K562 (cell line): ENCODE results near the gene MAB21L4. TPM values are rescaled to one million over a fixed set of nuclear protein-coding genes. Genes with fewer than 3 reads are reported as not detected.

Source experiments
- ATAC-seq: fragments of 200-7000 bp; cut with Tn5 transposase; 3 replicates; pipeline ENCODE4 v1.9.1; 2020; ENCODE audit warnings: moderate library complexity
- BruUV-seq: library from RNA; stranded (reverse); fragments of 400-500 nt; replicated peaks from 2 replicates; lab custom pipeline; 2021; lab: Mats Ljungman, UMichigan
- CTCF ChIA-PET: fragments of 300-600 bp; formaldehyde crosslinking; extraction: SDS; loops from one replicate; lab custom pipeline; 2021; ENCODE audit warnings: low intra/inter-chr PET ratio; lab: Yijun Ruan, JAX
- POLR2A ChIA-PET: fragments of 300-600, 350-650 bp; sonication (Branson Sonifier 250); formaldehyde crosslinking; extraction: SDS; loops from one replicate; lab custom pipeline; 2021; ENCODE audit warnings: antibody characterized with exemption, inconsistent platforms; lab: Yijun Ruan, JAX
- DNase-seq, 4 experiments: peaks; one replicate each; pipeline versions ENCODE4 v3.0.0 to v3.0.0-alpha.2; 2011 to 2018; ENCODE audit warnings: low spot score in 3 of 4, mixed read lengths in 3 of 4; ENCODE audit errors: extremely low read depth in 1 of 4
- FAIRE-seq: peaks from 2 replicates; lab custom pipeline; 2011; peaks lifted over from hg19 to GRCh38; lab: Jason Lieb, UNC
- H2AFZ ChIP-seq: 2 replicates; pipeline ENCODE4 v1.6.0; 2011; ENCODE audit warnings: low read depth, low read length, control low read depth, inconsistent platforms
- H3K27ac ChIP-seq: fragments of 200-600 bp; 3 replicates; pipeline ENCODE4 v1.8.0; 2011; ENCODE audit warnings: low read depth, mild to moderate bottlenecking, control low read depth, inconsistent platforms, low read length, moderate library complexity, mixed read lengths; ENCODE audit errors: extremely low read depth
- H3K27me3 ChIP-seq, 2 experiments: fragments of 300-600 bp in 1 of 2; 2 replicates in 1 of 2; 3 replicates in 1 of 2; pipeline versions ENCODE4 v1.6.0 to v1.8.0; 2011; ENCODE audit warnings: inconsistent platforms in 2 of 2, low read length in 2 of 2, mild to moderate bottlenecking in 1 of 2, mixed read lengths in 1 of 2, moderate library complexity in 1 of 2; ENCODE audit not compliant: control insufficient read depth in 2 of 2, insufficient read depth in 2 of 2
- H3K36me3 ChIP-seq: fragments of 300-600 bp; 3 replicates; pipeline ENCODE4 v1.8.0; 2011; ENCODE audit warnings: mild to moderate bottlenecking, low read length, inconsistent platforms; ENCODE audit not compliant: control insufficient read depth, insufficient read depth
- H3K4me1 ChIP-seq, 2 experiments: fragments of 200-600 bp in 1 of 2; replicated peaks in 1 of 2; 2 replicates in 1 of 2; 3 replicates in 1 of 2; pipeline versions ENCODE4 v1.5.1 to v1.8.0; 2011; ENCODE audit warnings: inconsistent platforms in 2 of 2, low read length in 2 of 2, mild to moderate bottlenecking in 1 of 2, mixed read lengths in 1 of 2, moderate library complexity in 1 of 2; ENCODE audit not compliant: control insufficient read depth in 2 of 2, insufficient read depth in 2 of 2
- H3K4me2 ChIP-seq: 2 replicates; pipeline ENCODE4 v1.6.1; 2011; ENCODE audit warnings: low read length, control low read depth, inconsistent platforms, mixed read lengths; ENCODE audit not compliant: insufficient read depth
- H3K4me3 ChIP-seq: fragments of 200-600 bp; sonication (generic), shearing (Covaris generic); 2 replicates; pipeline ENCODE4 v1.5.1; 2016; ENCODE audit warnings: control low read depth, inconsistent platforms
- H3K79me2 ChIP-seq: fragments of 200-600 bp; 3 replicates; pipeline ENCODE4 v1.8.0; 2011; ENCODE audit warnings: low read length, inconsistent platforms; ENCODE audit not compliant: control insufficient read depth, insufficient read depth
- H3K9ac ChIP-seq, 2 experiments: 2 replicates each; pipeline versions ENCODE4 v1.6.0 to v1.6.1; 2011; ENCODE audit warnings: low read depth in 2 of 2, low read length in 2 of 2, control low read depth in 1 of 2, inconsistent platforms in 1 of 2, mild to moderate bottlenecking in 1 of 2, mixed read lengths in 1 of 2; ENCODE audit not compliant: insufficient read depth in 1 of 2
- H3K9me1 ChIP-seq: one replicate; pipeline ENCODE4 v1.6.0; 2011; ENCODE audit warnings: inconsistent platforms, mild to moderate bottlenecking, low read length, moderate library complexity; ENCODE audit not compliant: control insufficient read depth, insufficient read depth
- H3K9me3 ChIP-seq: replicated peaks from 2 replicates; pipeline ENCODE4 v1.5.1; 2011; ENCODE audit warnings: low read depth, low read length, inconsistent platforms; ENCODE audit not compliant: control insufficient read depth, insufficient read depth
- H4K20me1 ChIP-seq: replicated peaks from 2 replicates; pipeline ENCODE4 v1.6.1; 2011; ENCODE audit warnings: low read length, inconsistent platforms, mixed read lengths; ENCODE audit not compliant: control insufficient read depth, insufficient read depth
- BDP1 ChIP-seq: IDR thresholded peaks from 3 replicates; pipeline ENCODE4 v1.6.1; 2011; ENCODE audit not compliant: insufficient read length, insufficient read depth
- BRD9 ChIP-seq: fragments of 450-650 bp; IDR thresholded peaks from 2 replicates; pipeline ENCODE4 v1.6.1; 2018; ENCODE audit warnings: low read depth; ENCODE audit not compliant: partially characterized antibody
- FOXM1 ChIP-seq, 2 experiments: fragments of 450-650 bp in 1 of 2; sonication (generic) in 1 of 2; formaldehyde crosslinking in 1 of 2; IDR thresholded peaks; 2 replicates each; pipeline versions ENCODE4 v1.6.1 to v1.9.0; 2017 to 2022; ENCODE audit warnings: low read depth in 2 of 2, mild to moderate bottlenecking in 2 of 2, missing genetic modification reagents in 1 of 2, moderate library complexity in 1 of 2
- GABPB2 ChIP-seq: fragments of 250-450 bp; sonication (Bioruptor Pico); conservative IDR thresholded peaks from 2 replicates; pipeline ENCODE4 v1.5.1; 2021; ENCODE audit warnings: mild to moderate bottlenecking
- GATAD2A ChIP-seq: fragments of 450-650 bp; IDR thresholded peaks from 2 replicates; pipeline ENCODE4 v1.6.1; 2017
- MCM7 ChIP-seq, 2 experiments: fragments of 450-650 bp; IDR thresholded peaks; 2 replicates each; pipeline ENCODE4 v1.6.1; 2016 to 2018
- RBM15 ChIP-seq: fragments of 200-400 bp; formaldehyde crosslinking; IDR thresholded peaks from 2 replicates; pipeline ENCODE4 v1.6.1; 2018; ENCODE audit warnings: mild to moderate bottlenecking, low read length, moderate library complexity; ENCODE audit not compliant: insufficient read depth
- RUNX1 ChIP-seq: sonication (generic); IDR thresholded peaks from 2 replicates; pipeline ENCODE4 v1.6.1; 2016; ENCODE audit warnings: antibody characterized with exemption, low read depth
- ZNF175 ChIP-seq: fragments of 200-800 bp; sonication (Bioruptor generic); IDR thresholded peaks from 2 replicates; pipeline ENCODE4 v1.6.1; 2016; ENCODE audit warnings: low read depth, mild to moderate bottlenecking, missing genetic modification characterization, missing compliant biosample characterization
- ZNF316 ChIP-seq: fragments of 450-650 bp; IDR thresholded peaks from 2 replicates; pipeline ENCODE4 v1.6.1; 2016
- ZNF717 ChIP-seq: fragments of 250-450 bp; sonication (Bioruptor Pico); IDR thresholded peaks from 2 replicates; pipeline ENCODE4 v1.5.0; 2021
- WGBS: fragments of 100-300 bp; shearing (Covaris generic); methylation state at CpG from one replicate; pipeline ENCODE4 v1.1.6; 2016; ENCODE audit warnings: low coverage, mixed read lengths; ENCODE audit not compliant: insufficient coverage; ENCODE audit errors: missing lambda C conversion rate; 5-methylcytosine and 5-hydroxymethylcytosine counted together
- in situ Hi-C: fragments of 300-500 bp; cut with MboI; formaldehyde crosslinking; loops from 4 replicates; pipeline ENCODE4 v1.15.0; 2018; ENCODE audit warnings: inconsistent platforms, mixed read lengths
- intact Hi-C: fragments of 100-400 bp; cut with micrococcal nuclease; formaldehyde crosslinking; loops from 2 replicates; pipeline ENCODE4 v1.14.2; 2022
- polyA plus RNA-seq, 8 experiments: library from polyadenylated mRNA; depleted of rRNA in 4 of 8; stranded (reverse) in 5 of 8; unstranded in 3 of 8; fragments of >200 nt; fragmentation: Nextera tagmentation in 2 of 8; fragmentation: Illumina TruSeq in 1 of 8; extraction: Ambion mirVana in 2 of 8; extraction: Trizol in 1 of 8; gene quantifications; 2 replicates each; pipeline versions ENCODE4 v1.2.1 to v1.2.3, GENCODE V29; 2011 to 2014; ENCODE audit warnings: inconsistent platforms in 1 of 8, missing spikeins in 1 of 8
- total RNA-seq, 7 experiments: library from RNA; depleted of rRNA in 6 of 7; stranded (reverse); fragments of >200 nt in 6 of 7; fragmentation: Illumina TruSeq in 2 of 7; extraction: Trizol in 2 of 7; gene quantifications; 2 replicates each; pipeline versions ENCODE4 v1.2.1 to v1.2.3, GENCODE V29; 2011 to 2021; ENCODE audit warnings: low replicate concordance in 1 of 7
- TF ChIP-seq, protein P1 (sequence below): conservative IDR thresholded peaks from 2 replicates; pipeline ENCODE4 v1.6.1; 2011; ENCODE audit warnings: low read depth, mild to moderate bottlenecking, low read length; ENCODE audit not compliant: control insufficient read depth
- TF ChIP-seq, protein P2 (sequence below): fragments of 250-450 bp; sonication (Bioruptor Pico); IDR thresholded peaks from 2 replicates; pipeline ENCODE4 v1.4.0; 2020
- TF ChIP-seq, protein P3 (sequence below): fragments of 250-450 bp; sonication (Bioruptor Pico); IDR thresholded peaks from 2 replicates; pipeline ENCODE4 v1.4.0; 2020

The MAB21L4 gene
- total and polyA plus RNA-seq, 9 of the 15 experiments (the other 6 are each of a cell fraction or from before 2014, with no cell fraction given), result 0.03 TPM; not detected in 8

DNA sequence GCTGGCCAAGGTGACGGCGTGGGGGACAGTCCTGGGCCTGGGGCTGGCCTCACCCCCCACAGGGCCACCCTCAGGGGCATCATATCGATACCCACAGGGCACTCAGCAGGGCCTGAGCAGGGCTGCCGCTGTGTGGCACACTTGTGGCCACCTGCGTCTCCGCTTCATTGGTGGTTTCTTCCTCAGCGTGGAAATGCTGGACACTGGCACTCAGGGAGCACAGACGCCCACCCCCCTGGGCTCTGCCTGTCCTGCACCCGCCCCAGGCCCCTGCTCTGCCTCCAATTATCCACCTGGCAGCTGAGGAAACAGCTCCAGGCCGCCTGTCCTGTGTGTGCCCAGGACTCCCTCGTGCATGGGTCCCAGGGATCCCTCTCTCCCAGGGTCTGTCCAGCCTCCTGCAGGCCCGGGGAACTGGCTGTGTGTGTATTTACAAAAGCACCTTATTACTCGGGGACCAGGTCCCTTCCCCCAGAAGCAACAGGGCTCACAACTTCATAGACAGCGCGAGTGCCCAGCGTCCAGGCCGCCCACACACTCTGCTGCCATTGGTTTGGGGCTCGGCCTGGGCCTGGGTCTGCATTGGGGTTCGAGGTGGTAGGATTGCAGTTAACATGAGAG, 23.3 kb upstream of the MAB21L4 start:
- Histone ChIP-seq H2AFZ (no peak overlapping the region), H3K36me3 (no peaks in the 10 kb centered on the region), H3K27me3 (peaks cover 0 to 19% of the 10 kb centered on the region in 2 experiments; a peak in 2 of 5 replicates), H3K9me3 (no peaks in the 10 kb centered on the region), H3K79me2 (no peaks in the 10 kb centered on the region), H3K9me1 (no peaks in the 10 kb centered on the region), H3K27ac (no peak overlapping the region), H3K4me3 (no peak overlapping the region), H3K4me2 (no peak overlapping the region), H4K20me1 (peaks cover 6% of the 10 kb centered on the region), H3K4me1 (peaks cover 0 to 24% of the 10 kb centered on the region in 2 experiments; a peak in 2 of 5 replicates), H3K9ac (no peak overlapping the region)
- intact Hi-C loops (loop anchor here (10.0 kb wide), 1 partner anchor 156 kb away; no protein-coding TSS in a partner anchor), in situ Hi-C loops (no loop called here)
- DNase-seq (no peak), ATAC-seq (no peak), FAIRE-seq (no peak)
- under 1% methylated on average over 17 of the region's 19 CpGs for WGBS
- ChIA-PET CTCF (no interaction called here), POLR2A (no interaction called here)
- no TSS peak for BruUV-seq
- TF ChIP-seq, protein P1, sequence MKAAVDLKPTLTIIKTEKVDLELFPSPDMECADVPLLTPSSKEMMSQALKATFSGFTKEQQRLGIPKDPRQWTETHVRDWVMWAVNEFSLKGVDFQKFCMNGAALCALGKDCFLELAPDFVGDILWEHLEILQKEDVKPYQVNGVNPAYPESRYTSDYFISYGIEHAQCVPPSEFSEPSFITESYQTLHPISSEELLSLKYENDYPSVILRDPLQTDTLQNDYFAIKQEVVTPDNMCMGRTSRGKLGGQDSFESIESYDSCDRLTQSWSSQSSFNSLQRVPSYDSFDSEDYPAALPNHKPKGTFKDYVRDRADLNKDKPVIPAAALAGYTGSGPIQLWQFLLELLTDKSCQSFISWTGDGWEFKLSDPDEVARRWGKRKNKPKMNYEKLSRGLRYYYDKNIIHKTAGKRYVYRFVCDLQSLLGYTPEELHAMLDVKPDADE, result no peak
- TF ChIP-seq ZNF316, result no peak
- no peak for TF ChIP-seq MCM7 (IDR thresholded peaks at IDR 0.05)
- no peak for TF ChIP-seq GATAD2A
- TF ChIP-seq BDP1, result no peak
- TF ChIP-seq, protein P2, sequence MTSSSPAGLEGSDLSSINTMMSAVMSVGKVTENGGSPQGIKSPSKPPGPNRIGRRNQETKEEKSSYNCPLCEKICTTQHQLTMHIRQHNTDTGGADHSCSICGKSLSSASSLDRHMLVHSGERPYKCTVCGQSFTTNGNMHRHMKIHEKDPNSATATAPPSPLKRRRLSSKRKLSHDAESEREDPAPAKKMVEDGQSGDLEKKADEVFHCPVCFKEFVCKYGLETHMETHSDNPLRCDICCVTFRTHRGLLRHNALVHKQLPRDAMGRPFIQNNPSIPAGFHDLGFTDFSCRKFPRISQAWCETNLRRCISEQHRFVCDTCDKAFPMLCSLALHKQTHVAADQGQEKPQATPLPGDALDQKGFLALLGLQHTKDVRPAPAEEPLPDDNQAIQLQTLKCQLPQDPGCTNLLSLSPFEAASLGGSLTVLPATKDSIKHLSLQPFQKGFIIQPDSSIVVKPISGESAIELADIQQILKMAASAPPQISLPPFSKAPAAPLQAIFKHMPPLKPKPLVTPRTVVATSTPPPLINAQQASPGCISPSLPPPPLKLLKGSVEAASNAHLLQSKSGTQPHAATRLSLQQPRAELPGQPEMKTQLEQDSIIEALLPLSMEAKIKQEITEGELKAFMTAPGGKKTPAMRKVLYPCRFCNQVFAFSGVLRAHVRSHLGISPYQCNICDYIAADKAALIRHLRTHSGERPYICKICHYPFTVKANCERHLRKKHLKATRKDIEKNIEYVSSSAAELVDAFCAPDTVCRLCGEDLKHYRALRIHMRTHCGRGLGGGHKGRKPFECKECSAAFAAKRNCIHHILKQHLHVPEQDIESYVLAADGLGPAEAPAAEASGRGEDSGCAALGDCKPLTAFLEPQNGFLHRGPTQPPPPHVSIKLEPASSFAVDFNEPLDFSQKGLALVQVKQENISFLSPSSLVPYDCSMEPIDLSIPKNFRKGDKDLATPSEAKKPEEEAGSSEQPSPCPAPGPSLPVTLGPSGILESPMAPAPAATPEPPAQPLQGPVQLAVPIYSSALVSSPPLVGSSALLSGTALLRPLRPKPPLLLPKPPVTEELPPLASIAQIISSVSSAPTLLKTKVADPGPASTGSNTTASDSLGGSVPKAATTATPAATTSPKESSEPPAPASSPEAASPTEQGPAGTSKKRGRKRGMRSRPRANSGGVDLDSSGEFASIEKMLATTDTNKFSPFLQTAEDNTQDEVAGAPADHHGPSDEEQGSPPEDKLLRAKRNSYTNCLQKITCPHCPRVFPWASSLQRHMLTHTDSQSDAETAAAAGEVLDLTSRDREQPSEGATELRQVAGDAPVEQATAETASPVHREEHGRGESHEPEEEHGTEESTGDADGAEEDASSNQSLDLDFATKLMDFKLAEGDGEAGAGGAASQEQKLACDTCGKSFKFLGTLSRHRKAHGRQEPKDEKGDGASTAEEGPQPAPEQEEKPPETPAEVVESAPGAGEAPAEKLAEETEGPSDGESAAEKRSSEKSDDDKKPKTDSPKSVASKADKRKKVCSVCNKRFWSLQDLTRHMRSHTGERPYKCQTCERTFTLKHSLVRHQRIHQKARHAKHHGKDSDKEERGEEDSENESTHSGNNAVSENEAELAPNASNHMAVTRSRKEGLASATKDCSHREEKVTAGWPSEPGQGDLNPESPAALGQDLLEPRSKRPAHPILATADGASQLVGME, result no peak
- TF ChIP-seq BRD9, result no peak
- no peak for TF ChIP-seq GABPB2 (CRISPR knock-in tag)
- no peak for TF ChIP-seq ZNF717 (CRISPR knock-in tag)
- no peak for TF ChIP-seq RBM15
- TF ChIP-seq FOXM1 (IDR thresholded peaks at IDR 0.05; ENCODE audit: low read depth), result no peak
- TF ChIP-seq FOXM1 (CRISPR knock-in tag; IDR thresholded peaks at IDR 0.05; ENCODE audit: low read depth), result no peak
- no peak for TF ChIP-seq RUNX1
- TF ChIP-seq, protein P3, sequence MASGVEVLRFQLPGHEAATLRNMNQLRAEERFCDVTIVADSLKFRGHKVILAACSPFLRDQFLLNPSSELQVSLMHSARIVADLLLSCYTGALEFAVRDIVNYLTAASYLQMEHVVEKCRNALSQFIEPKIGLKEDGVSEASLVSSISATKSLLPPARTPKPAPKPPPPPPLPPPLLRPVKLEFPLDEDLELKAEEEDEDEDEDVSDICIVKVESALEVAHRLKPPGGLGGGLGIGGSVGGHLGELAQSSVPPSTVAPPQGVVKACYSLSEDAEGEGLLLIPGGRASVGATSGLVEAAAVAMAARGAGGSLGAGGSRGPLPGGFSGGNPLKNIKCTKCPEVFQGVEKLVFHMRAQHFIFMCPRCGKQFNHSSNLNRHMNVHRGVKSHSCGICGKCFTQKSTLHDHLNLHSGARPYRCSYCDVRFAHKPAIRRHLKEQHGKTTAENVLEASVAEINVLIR (CRISPR knock-in tag), result no peak
- no peak for TF ChIP-seq ZNF175 (CRISPR knock-in tag)
